K562 (cell line): ENCODE data around the gene ABHD14A. TPM values are rescaled to one million over a fixed set of nuclear protein-coding genes. Genes with fewer than 3 reads are reported as not detected.

ENCODE experiments used
- ATAC-seq: fragments of 200-7000 bp; cut with Tn5 transposase; 3 replicates; pipeline ENCODE4 v1.9.1; 2020; ENCODE audit warnings: moderate library complexity
- BruUV-seq: library from RNA; stranded (reverse); fragments of 400-500 nt; replicated peaks from 2 replicates; lab custom pipeline; 2021; lab: Mats Ljungman, UMichigan
- CTCF ChIA-PET: fragments of 300-600 bp; formaldehyde crosslinking; extraction: SDS; loops from one replicate; lab custom pipeline; 2021; ENCODE audit warnings: low intra/inter-chr PET ratio; lab: Yijun Ruan, JAX
- POLR2A ChIA-PET: fragments of 300-600, 350-650 bp; sonication (Branson Sonifier 250); formaldehyde crosslinking; extraction: SDS; loops from one replicate; lab custom pipeline; 2021; ENCODE audit warnings: antibody characterized with exemption, inconsistent platforms; lab: Yijun Ruan, JAX
- DNase-seq, 4 experiments: peaks; one replicate each; pipeline versions ENCODE4 v3.0.0 to v3.0.0-alpha.2; 2011 to 2018; ENCODE audit warnings: low spot score in 3 of 4, mixed read lengths in 3 of 4; ENCODE audit errors: extremely low read depth in 1 of 4
- FAIRE-seq: peaks from 2 replicates; lab custom pipeline; 2011; peaks lifted over from hg19 to GRCh38; lab: Jason Lieb, UNC
- H2AFZ ChIP-seq: 2 replicates; pipeline ENCODE4 v1.6.0; 2011; ENCODE audit warnings: low read depth, low read length, control low read depth, inconsistent platforms
- H3K27ac ChIP-seq: fragments of 200-600 bp; 3 replicates; pipeline ENCODE4 v1.8.0; 2011; ENCODE audit warnings: low read depth, mild to moderate bottlenecking, control low read depth, inconsistent platforms, low read length, moderate library complexity, mixed read lengths; ENCODE audit errors: extremely low read depth
- H3K27me3 ChIP-seq, 2 experiments: fragments of 300-600 bp in 1 of 2; 2 replicates in 1 of 2; 3 replicates in 1 of 2; pipeline versions ENCODE4 v1.6.0 to v1.8.0; 2011; ENCODE audit warnings: inconsistent platforms in 2 of 2, low read length in 2 of 2, mild to moderate bottlenecking in 1 of 2, mixed read lengths in 1 of 2, moderate library complexity in 1 of 2; ENCODE audit not compliant: control insufficient read depth in 2 of 2, insufficient read depth in 2 of 2
- H3K36me3 ChIP-seq: fragments of 300-600 bp; 3 replicates; pipeline ENCODE4 v1.8.0; 2011; ENCODE audit warnings: mild to moderate bottlenecking, low read length, inconsistent platforms; ENCODE audit not compliant: control insufficient read depth, insufficient read depth
- H3K4me1 ChIP-seq, 2 experiments: fragments of 200-600 bp in 1 of 2; replicated peaks in 1 of 2; 2 replicates in 1 of 2; 3 replicates in 1 of 2; pipeline versions ENCODE4 v1.5.1 to v1.8.0; 2011; ENCODE audit warnings: inconsistent platforms in 2 of 2, low read length in 2 of 2, mild to moderate bottlenecking in 1 of 2, mixed read lengths in 1 of 2, moderate library complexity in 1 of 2; ENCODE audit not compliant: control insufficient read depth in 2 of 2, insufficient read depth in 2 of 2
- H3K4me2 ChIP-seq: 2 replicates; pipeline ENCODE4 v1.6.1; 2011; ENCODE audit warnings: low read length, control low read depth, inconsistent platforms, mixed read lengths; ENCODE audit not compliant: insufficient read depth
- H3K4me3 ChIP-seq: fragments of 200-600 bp; sonication (generic), shearing (Covaris generic); 2 replicates; pipeline ENCODE4 v1.5.1; 2016; ENCODE audit warnings: control low read depth, inconsistent platforms
- H3K79me2 ChIP-seq: fragments of 200-600 bp; 3 replicates; pipeline ENCODE4 v1.8.0; 2011; ENCODE audit warnings: low read length, inconsistent platforms; ENCODE audit not compliant: control insufficient read depth, insufficient read depth
- H3K9ac ChIP-seq, 2 experiments: 2 replicates each; pipeline versions ENCODE4 v1.6.0 to v1.6.1; 2011; ENCODE audit warnings: low read depth in 2 of 2, low read length in 2 of 2, control low read depth in 1 of 2, inconsistent platforms in 1 of 2, mild to moderate bottlenecking in 1 of 2, mixed read lengths in 1 of 2; ENCODE audit not compliant: insufficient read depth in 1 of 2
- H3K9me1 ChIP-seq: one replicate; pipeline ENCODE4 v1.6.0; 2011; ENCODE audit warnings: inconsistent platforms, mild to moderate bottlenecking, low read length, moderate library complexity; ENCODE audit not compliant: control insufficient read depth, insufficient read depth
- H3K9me3 ChIP-seq: replicated peaks from 2 replicates; pipeline ENCODE4 v1.5.1; 2011; ENCODE audit warnings: low read depth, low read length, inconsistent platforms; ENCODE audit not compliant: control insufficient read depth, insufficient read depth
- H4K20me1 ChIP-seq: replicated peaks from 2 replicates; pipeline ENCODE4 v1.6.1; 2011; ENCODE audit warnings: low read length, inconsistent platforms, mixed read lengths; ENCODE audit not compliant: control insufficient read depth, insufficient read depth
- CEBPG ChIP-seq, 3 experiments: fragments of 200-800 bp in 1 of 3; sonication (Bioruptor generic) in 1 of 3; sonication (generic) in 1 of 3; formaldehyde crosslinking in 1 of 3; IDR thresholded peaks in 2 of 3; conservative IDR thresholded peaks in 1 of 3; 2 replicates each; pipeline versions ENCODE4 v1.6.1 to v1.8.0; 2016 to 2022; ENCODE audit warnings: missing compliant biosample characterization in 2 of 3, missing genetic modification characterization in 2 of 3, mild to moderate bottlenecking in 1 of 3, missing genetic modification reagents in 1 of 3
- CHD4 ChIP-seq: fragments of 200-600 bp; sonication (generic); IDR thresholded peaks from 3 replicates; pipeline ENCODE4 v1.6.1; 2012; ENCODE audit warnings: low read depth, mild to moderate bottlenecking, mixed read lengths, low read length, inconsistent platforms; ENCODE audit not compliant: insufficient read depth, insufficient replicate concordance, poor library complexity, severe bottlenecking
- FUS ChIP-seq: fragments of 200-400 bp; formaldehyde crosslinking; optimal IDR thresholded peaks from 2 replicates; pipeline ENCODE3; 2017; ENCODE audit warnings: low read depth, low read length
- HDGF ChIP-seq: fragments of 450-650 bp; IDR thresholded peaks from 2 replicates; pipeline ENCODE4 v1.6.1; 2016
- MTA3 ChIP-seq: fragments of 450-650 bp; formaldehyde crosslinking; IDR thresholded peaks from 2 replicates; pipeline ENCODE4 v1.6.1; 2017; ENCODE audit warnings: mild to moderate bottlenecking, borderline replicate concordance
- NFIC ChIP-seq: fragments of 450-650 bp; IDR thresholded peaks from 2 replicates; pipeline ENCODE4 v1.6.1; 2017; ENCODE audit warnings: mild to moderate bottlenecking, inconsistent platforms
- NR4A1 ChIP-seq, 2 experiments: fragments of 250-450 bp in 1 of 2; fragments of 450-650 bp in 1 of 2; sonication (Bioruptor Pico) in 1 of 2; IDR thresholded peaks; 2 replicates each; pipeline versions ENCODE4 v1.4.0 to v1.6.1; 2016 to 2020; ENCODE audit warnings: mild to moderate bottlenecking in 2 of 2, missing compliant biosample characterization in 1 of 2, missing genetic modification characterization in 1 of 2, moderate library complexity in 1 of 2
- SMARCB1 ChIP-seq: IDR thresholded peaks from 2 replicates; pipeline ENCODE4 v1.6.1; 2011; ENCODE audit warnings: improper control_type of control experiment, low read depth; ENCODE audit not compliant: insufficient read length
- SRSF9 ChIP-seq: fragments of 200-400 bp; formaldehyde crosslinking; IDR thresholded peaks from 2 replicates; pipeline ENCODE4 v1.6.1; 2017; ENCODE audit warnings: low read depth, low read length, borderline replicate concordance
- ZNF165 ChIP-seq: fragments of 250-450 bp; sonication (Bioruptor Pico); IDR thresholded peaks from 2 replicates; pipeline ENCODE4 v1.4.0; 2020; ENCODE audit warnings: borderline replicate concordance
- ZNF77 ChIP-seq: fragments of 250-450 bp; sonication (Bioruptor Pico); IDR thresholded peaks from 2 replicates; pipeline ENCODE4 v1.5.0; 2020
- WGBS: fragments of 100-300 bp; shearing (Covaris generic); methylation state at CpG from one replicate; pipeline ENCODE4 v1.1.6; 2016; ENCODE audit warnings: low coverage, mixed read lengths; ENCODE audit not compliant: insufficient coverage; ENCODE audit errors: missing lambda C conversion rate; 5-methylcytosine and 5-hydroxymethylcytosine counted together
- in situ Hi-C: fragments of 300-500 bp; cut with MboI; formaldehyde crosslinking; loops from 4 replicates; pipeline ENCODE4 v1.15.0; 2018; ENCODE audit warnings: inconsistent platforms, mixed read lengths
- intact Hi-C: fragments of 100-400 bp; cut with micrococcal nuclease; formaldehyde crosslinking; loops from 2 replicates; pipeline ENCODE4 v1.14.2; 2022
- polyA plus RNA-seq, 8 experiments: library from polyadenylated mRNA; depleted of rRNA in 4 of 8; stranded (reverse) in 5 of 8; unstranded in 3 of 8; fragments of >200 nt; fragmentation: Nextera tagmentation in 2 of 8; fragmentation: Illumina TruSeq in 1 of 8; extraction: Ambion mirVana in 2 of 8; extraction: Trizol in 1 of 8; gene quantifications; 2 replicates each; pipeline versions ENCODE4 v1.2.1 to v1.2.3, GENCODE V29; 2011 to 2014; ENCODE audit warnings: inconsistent platforms in 1 of 8, missing spikeins in 1 of 8
- total RNA-seq, 7 experiments: library from RNA; depleted of rRNA in 6 of 7; stranded (reverse); fragments of >200 nt in 6 of 7; fragmentation: Illumina TruSeq in 2 of 7; extraction: Trizol in 2 of 7; gene quantifications; 2 replicates each; pipeline versions ENCODE4 v1.2.1 to v1.2.3, GENCODE V29; 2011 to 2021; ENCODE audit warnings: low replicate concordance in 1 of 7
- TF ChIP-seq, protein P1 (sequence below): fragments of 450-650 bp; conservative IDR thresholded peaks from 2 replicates; pipeline ENCODE4 v1.6.1; 2016; ENCODE audit warnings: missing genetic modification characterization, low read depth, mild to moderate bottlenecking, missing compliant biosample characterization, moderate library complexity

The ABHD14A gene
- total and polyA plus RNA-seq, 9 of the 15 experiments (the other 6 are each of a cell fraction or from before 2014, with no cell fraction given), result 0.90 to 10.5 (median 8.3) TPM

DNA sequence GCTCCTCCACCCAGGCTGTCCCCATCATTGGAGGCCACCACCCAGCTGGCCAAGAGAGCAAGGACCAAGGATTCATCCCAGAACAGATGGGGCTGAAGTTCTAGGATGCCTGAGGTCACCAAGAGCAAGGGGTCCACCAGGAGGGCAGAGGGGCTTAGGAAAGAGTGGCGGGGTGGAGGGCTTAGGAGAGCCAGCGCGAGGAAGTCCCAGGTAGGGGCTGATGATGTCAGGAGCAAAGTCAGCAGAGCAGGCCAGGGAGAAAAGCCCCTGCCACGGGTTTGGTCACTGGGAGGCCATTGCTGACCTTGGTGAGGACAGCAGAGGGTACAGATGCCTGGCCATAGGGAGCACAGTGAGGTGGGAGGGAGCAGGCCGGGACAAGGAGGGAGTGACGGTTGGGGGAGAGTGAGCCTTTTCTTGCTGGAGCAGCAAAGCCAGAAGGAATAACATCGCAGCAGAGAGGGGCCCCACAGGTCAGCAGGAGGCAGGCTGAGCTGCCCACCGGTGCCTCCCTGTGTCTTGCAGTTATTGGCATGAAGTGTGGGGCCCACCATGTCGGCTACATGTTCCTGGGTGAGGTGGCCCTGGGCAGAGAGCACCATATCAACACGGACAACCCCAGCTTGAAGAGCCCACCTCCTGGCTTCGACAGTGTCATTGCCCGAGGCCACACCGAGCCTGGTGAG lies 27.5 kb upstream of the ABHD14A start:
- ChIA-PET CTCF (no interaction called here), POLR2A (interaction anchor here (0.5 to 1.1 kb wide), 3 partner anchors 14 to 66 kb away, joined by 3 to 4 read pairs (median 3); partner anchors contain the start of gene ABHD14B)
- no peak for DNase-seq
- Histone ChIP-seq H3K9me3 (no peaks in the 10 kb centered on the region), H3K27me3 (no peaks in the 10 kb centered on the region), H3K9me1 (no peaks in the 10 kb centered on the region), H4K20me1 (no peaks in the 10 kb centered on the region), H3K36me3 (no peaks in the 10 kb centered on the region), H3K4me3 (no peak overlapping the region), H3K9ac (no peak overlapping the region), H3K4me2 (no peak overlapping the region), H3K79me2 (no peaks in the 10 kb centered on the region; the same call in 2 of the 3 replicates), H3K4me1 (peaks cover 9 to 19% of the 10 kb centered on the region in 2 experiments; a peak in 4 of 5 replicates), H3K27ac (no peak overlapping the region), H2AFZ (no peak overlapping the region)
- intact Hi-C loops (no loop called here), in situ Hi-C loops (no loop called here)
- no peak for FAIRE-seq
- 41% methylated on average over 11 of the region's 13 CpGs for WGBS
- ATAC-seq, result no peak
- no TSS peak for BruUV-seq
- TF ChIP-seq SRSF9 (no peak), MTA3 (no peak), NR4A1 (CRISPR knock-in tag; IDR thresholded peaks at IDR 0.05) (no peak), NR4A1 (tag; IDR thresholded peaks at IDR 0.05) (no peak), ZNF77 (CRISPR knock-in tag) (no peak), CHD4 (no peak), FUS (no peak), ZNF165 (no peak), NFIC (no peak), CEBPG (CRISPR knock-in tag; IDR thresholded peaks at IDR 0.05) (no peak), CEBPG (tag; conservative IDR thresholded peaks at IDR 0.05 in 1 of 2, IDR thresholded peaks at IDR 0.05 in 1 of 2) (no peak), SMARCB1 (no peak), HDGF (no peak)
- TF ChIP-seq, protein P1, sequence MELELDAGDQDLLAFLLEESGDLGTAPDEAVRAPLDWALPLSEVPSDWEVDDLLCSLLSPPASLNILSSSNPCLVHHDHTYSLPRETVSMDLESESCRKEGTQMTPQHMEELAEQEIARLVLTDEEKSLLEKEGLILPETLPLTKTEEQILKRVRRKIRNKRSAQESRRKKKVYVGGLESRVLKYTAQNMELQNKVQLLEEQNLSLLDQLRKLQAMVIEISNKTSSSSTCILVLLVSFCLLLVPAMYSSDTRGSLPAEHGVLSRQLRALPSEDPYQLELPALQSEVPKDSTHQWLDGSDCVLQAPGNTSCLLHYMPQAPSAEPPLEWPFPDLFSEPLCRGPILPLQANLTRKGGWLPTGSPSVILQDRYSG (tag), result no peak
